Right lobe of liver (tissue), 6 donors: ENCODE results near the gene TSPAN10. TPM values are rescaled to one million over a fixed set of nuclear protein-coding genes. Genes with fewer than 3 reads are reported as not detected.

ENCODE experiments used
- ATAC-seq, 4 donors: fragments of 200-7000 bp; cut with Tn5 transposase; one replicate each; pipeline ENCODE4 v1.9.1; 2020; ENCODE audit warnings: mild to moderate bottlenecking in 4 of 4, moderate library complexity in 4 of 4
- DNase-seq, 3 donors: peaks; one replicate each; pipeline ENCODE4 v3.0.0-alpha.2; 2020
- H3K27ac ChIP-seq, 3 donors: fragments of 200-600 bp; one replicate each; pipeline ENCODE4 v1.8.0; 2022
- H3K27me3 ChIP-seq, 2 donors: fragments of 200-600 bp; one replicate each; pipeline ENCODE4 v1.8.0; 2022
- H3K36me3 ChIP-seq, 4 donors: fragments of 200-600 bp; sonication (generic) in 1 of 4; one replicate each; pipeline versions ENCODE4 v1.5.1 to v1.8.0; 2017 to 2022; ENCODE audit warnings: control low read depth in 1 of 4
- H3K4me1 ChIP-seq, 4 donors: fragments of 200-600 bp; sonication (generic) in 1 of 4; one replicate each; pipeline versions ENCODE4 v1.5.1 to v1.8.0; 2017 to 2022; ENCODE audit warnings: control low read depth in 1 of 4
- H3K4me3 ChIP-seq, 3 donors: fragments of 200-600 bp; one replicate each; pipeline ENCODE4 v1.8.0; 2022
- H3K9me3 ChIP-seq, 4 donors: fragments of 200-600 bp; sonication (generic) in 1 of 4; one replicate each; pipeline versions ENCODE4 v1.5.1 to v1.8.0; 2017 to 2022; ENCODE audit warnings: control low read depth in 1 of 4
- CTCF ChIP-seq, 4 donors: fragments of 200-600 bp in 3 of 4; fragments of 450-650 bp in 1 of 4; IDR thresholded peaks; one replicate each; pipeline versions ENCODE4 v1.5.1 to v1.8.0; 2016 to 2022; ENCODE audit warnings: antibody characterized with exemption in 4 of 4, mild to moderate bottlenecking in 2 of 4
- POLR2A ChIP-seq: fragments of 450-650 bp; IDR thresholded peaks from one replicate; pipeline ENCODE4 v1.6.1; 2017; ENCODE audit warnings: antibody characterized with exemption, mild to moderate bottlenecking
- WGBS: methylation state at CpG from one replicate; pipeline ENCODE4 v1.1.6; 2018; ENCODE audit warnings: low coverage, low lambda C conversion rate; ENCODE audit not compliant: insufficient coverage; ENCODE audit errors: missing lambda C conversion rate; 5-methylcytosine and 5-hydroxymethylcytosine counted together
- intact Hi-C, 2 donors: fragments of 100-400 bp; cut with DNase I; formaldehyde crosslinking; loops; one replicate each; pipeline versions ENCODE4 v1.11.2 to v1.14.1; 2022
- total RNA-seq, 6 experiments: library from RNA; depleted of rRNA in 2 of 6; stranded (reverse); fragments of >200 nt in 2 of 6; fragmentation: NEBNext Ultra II Directional in 3 of 6; extraction: Animal tissue kit (Norgen Biotek cat#: 25700) in 3 of 6; gene quantifications; one replicate each; pipeline versions ENCODE4 v1.1.0 to v1.2.4, GENCODE V29; 2016 to 2023
- donor health status: DM: no; HTN: yes; CAD: no.
- donor health status: DM: no; HTN: no; CAD: no.
- donor health status: DM: no; HTN: no; CAD: no.
- donor health status: DM: no; HTN: yes; CAD: no.
- donor health status: DM: no; HTN: yes; CAD: no.

Gene TSPAN10
- total RNA-seq, 6 experiments from 2014 or later: 0.18 to 1.2 (median 0.62) TPM

GRCh38 chr17:81688616-81689015 is 51.6 kb downstream of the TSPAN10 start:
- Histone ChIP-seq H3K9me3 (no peaks in the 10 kb centered on the region), H3K36me3 (peaks cover 0 to 55% (median 14%) of the 10 kb centered on the region in 4 donors), H3K27me3 (no peaks in the 10 kb centered on the region), H3K27ac (no peak overlapping the region), H3K4me1 (peaks cover 0 to 13% (median 6%) of the 10 kb centered on the region in 4 donors), H3K4me3 (no peak overlapping the region)
- intact Hi-C loops: no loop called here
- 80% methylated on average over 1 of the region's 14 CpGs for WGBS
- DNase-seq (no peak), ATAC-seq (no peak)
- TF ChIP-seq POLR2A (no peak), CTCF (IDR thresholded peaks at IDR 0.05) (no peak)

GRCh38 chr17:81690066-81690465 is 53.1 kb downstream of the TSPAN10 start:
- TF ChIP-seq CTCF (IDR thresholded peaks at IDR 0.05): no peak
- TF ChIP-seq POLR2A: no peak
- WGBS: 93% methylated on average over 5 of the region's 18 CpGs
- Histone ChIP-seq H3K27ac (no peak overlapping the region), H3K27me3 (no peaks in the 10 kb centered on the region), H3K4me3 (no peak overlapping the region), H3K4me1 (peaks cover 0 to 6% (median 3%) of the 10 kb centered on the region in 4 donors), H3K36me3 (peaks cover 0 to 70% (median 19%) of the 10 kb centered on the region in 4 donors), H3K9me3 (no peaks in the 10 kb centered on the region)
- ATAC-seq (no peak), DNase-seq (no peak)
- intact Hi-C loops: no loop called here

- Histone ChIP-seq H3K36me3 (peaks cover 0 to 74% (median 21%) of the 10 kb centered on the region in 4 donors), H3K4me1 (peaks cover 0 to 1% (median under 1%) of the 10 kb centered on the region in 4 donors), H3K9me3 (no peaks in the 10 kb centered on the region), H3K4me3 (no peak overlapping the region), H3K27me3 (no peaks in the 10 kb centered on the region), H3K27ac (no peak overlapping the region)
- WGBS: no CpG with 5 or more reads among the region's 17 CpGs
- no peak for DNase-seq
- intact Hi-C loops: no loop called here
- TF ChIP-seq POLR2A (no peak), CTCF (IDR thresholded peaks at IDR 0.05) (no peak)
- ATAC-seq: no peak
These were observed 53.6 kb downstream of the TSPAN10 start for GRCh38 chr17:81690549-81690948.

GRCh38 chr17:81691196-81691595 is 54.2 kb downstream of the TSPAN10 start:
- Histone ChIP-seq H3K9me3 (no peaks in the 10 kb centered on the region), H3K36me3 (peaks cover 0 to 77% (median 20%) of the 10 kb centered on the region in 4 donors), H3K27ac (no peak overlapping the region), H3K4me3 (no peak overlapping the region), H3K4me1 (no peaks in the 10 kb centered on the region), H3K27me3 (no peaks in the 10 kb centered on the region)
- ATAC-seq (no peak), DNase-seq (no peak)
- WGBS: 87% methylated on average over 5 of the region's 18 CpGs
- intact Hi-C loops: no loop called here
- TF ChIP-seq CTCF (IDR thresholded peaks at IDR 0.05) (no peak), POLR2A (no peak)

GRCh38 chr17:81691608-81692007 is 54.6 kb downstream of the TSPAN10 start:
- intact Hi-C loops: no loop called here
- Histone ChIP-seq H3K4me3 (no peak overlapping the region), H3K27me3 (no peaks in the 10 kb centered on the region), H3K9me3 (no peaks in the 10 kb centered on the region), H3K4me1 (no peaks in the 10 kb centered on the region), H3K36me3 (peaks cover 0 to 77% (median 19%) of the 10 kb centered on the region in 4 donors), H3K27ac (no peak overlapping the region)
- TF ChIP-seq POLR2A (no peak), CTCF (IDR thresholded peaks at IDR 0.05) (no peak)
- WGBS: 97% methylated on average over 12 of the region's 20 CpGs
- no peak for ATAC-seq
- DNase-seq: no peak
